ENCODE measurements around the gene LRRC56. TPM values are rescaled to one million over a fixed set of nuclear protein-coding genes. Genes with fewer than 3 reads are reported as not detected.

Gene LRRC56
- total and polyA plus RNA-seq, 9 of the 15 experiments (the other 6 are each of a cell fraction or from before 2014, with no cell fraction given): 0.03 to 4.5 (median 1.0) TPM; not detected in 1

DNA sequence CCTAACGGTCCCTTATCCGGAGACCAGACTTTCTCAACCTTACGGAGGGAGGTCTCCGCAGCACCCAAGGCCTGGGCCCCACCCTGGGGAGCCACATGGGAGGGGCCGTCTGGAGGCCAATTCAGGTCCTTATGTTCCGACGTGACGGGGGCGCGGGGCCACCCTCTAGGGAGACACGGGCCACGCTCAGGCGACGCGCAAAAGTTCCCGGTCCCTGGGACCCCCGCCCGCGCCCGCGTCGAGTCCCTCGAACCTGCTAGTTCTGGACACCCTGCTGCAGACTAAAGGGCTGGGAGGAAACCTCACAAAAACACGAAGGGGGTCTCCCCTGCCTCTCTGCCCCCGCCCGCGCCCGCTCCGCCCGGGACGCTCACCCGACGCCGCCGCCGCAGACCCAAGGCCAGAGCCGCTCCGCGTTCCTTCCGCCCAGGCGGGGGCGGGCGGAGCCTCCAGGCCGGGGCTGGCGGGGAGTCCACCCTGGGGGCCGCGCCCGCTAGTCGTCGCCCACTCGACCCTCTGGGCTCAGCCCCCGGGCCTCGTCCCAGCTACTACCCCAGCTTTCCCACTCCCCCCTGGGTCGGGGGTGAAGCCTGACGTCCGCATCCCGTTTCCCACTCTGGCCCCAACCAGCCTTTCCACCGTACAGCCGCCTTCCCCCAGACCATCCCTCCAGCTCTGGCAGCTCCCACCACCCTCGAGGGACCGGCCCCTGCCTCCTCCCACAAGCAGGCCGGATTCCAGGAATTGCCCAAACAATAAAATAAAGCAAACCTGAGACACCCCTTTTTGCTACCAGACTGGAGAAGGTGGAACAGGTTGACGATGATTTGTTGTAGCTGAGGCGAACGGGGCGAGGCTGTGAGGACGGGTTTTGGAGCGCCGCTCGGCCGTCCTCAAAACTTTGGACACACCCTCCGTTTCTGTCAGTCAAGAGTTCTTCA, 33.0 kb upstream of the LRRC56 start (continued):
- TF ChIP-seq DACH1 (IDR thresholded peaks at IDR 0.05; ENCODE audit: partially characterized antibody): no peak
- peak; percentile 46 for TF ChIP-seq KDM5B (IDR thresholded peaks at IDR 0.05; ENCODE audit: insufficient replicate concordance, low read depth, low read length)
- no peak for TF ChIP-seq SETDB1 (IDR thresholded peaks at IDR 0.05; ENCODE audit: low read length)
- TF ChIP-seq XRCC4 (IDR thresholded peaks at IDR 0.05; ENCODE audit: extremely low read depth, insufficient read depth, insufficient read length): no peak
- TF ChIP-seq ELF4 (CRISPR knock-in tag; IDR thresholded peaks at IDR 0.05): no peak
- TF ChIP-seq ZC3H11A (IDR thresholded peaks at IDR 0.05; ENCODE audit: low read depth, low read length): no peak
- TF ChIP-seq GABPB2 (CRISPR knock-in tag; conservative IDR thresholded peaks at IDR 0.05): no peak
- TF ChIP-seq ZNF212 (CRISPR knock-in tag; IDR thresholded peaks at IDR 0.05): no peak
- TF ChIP-seq, protein P1, sequence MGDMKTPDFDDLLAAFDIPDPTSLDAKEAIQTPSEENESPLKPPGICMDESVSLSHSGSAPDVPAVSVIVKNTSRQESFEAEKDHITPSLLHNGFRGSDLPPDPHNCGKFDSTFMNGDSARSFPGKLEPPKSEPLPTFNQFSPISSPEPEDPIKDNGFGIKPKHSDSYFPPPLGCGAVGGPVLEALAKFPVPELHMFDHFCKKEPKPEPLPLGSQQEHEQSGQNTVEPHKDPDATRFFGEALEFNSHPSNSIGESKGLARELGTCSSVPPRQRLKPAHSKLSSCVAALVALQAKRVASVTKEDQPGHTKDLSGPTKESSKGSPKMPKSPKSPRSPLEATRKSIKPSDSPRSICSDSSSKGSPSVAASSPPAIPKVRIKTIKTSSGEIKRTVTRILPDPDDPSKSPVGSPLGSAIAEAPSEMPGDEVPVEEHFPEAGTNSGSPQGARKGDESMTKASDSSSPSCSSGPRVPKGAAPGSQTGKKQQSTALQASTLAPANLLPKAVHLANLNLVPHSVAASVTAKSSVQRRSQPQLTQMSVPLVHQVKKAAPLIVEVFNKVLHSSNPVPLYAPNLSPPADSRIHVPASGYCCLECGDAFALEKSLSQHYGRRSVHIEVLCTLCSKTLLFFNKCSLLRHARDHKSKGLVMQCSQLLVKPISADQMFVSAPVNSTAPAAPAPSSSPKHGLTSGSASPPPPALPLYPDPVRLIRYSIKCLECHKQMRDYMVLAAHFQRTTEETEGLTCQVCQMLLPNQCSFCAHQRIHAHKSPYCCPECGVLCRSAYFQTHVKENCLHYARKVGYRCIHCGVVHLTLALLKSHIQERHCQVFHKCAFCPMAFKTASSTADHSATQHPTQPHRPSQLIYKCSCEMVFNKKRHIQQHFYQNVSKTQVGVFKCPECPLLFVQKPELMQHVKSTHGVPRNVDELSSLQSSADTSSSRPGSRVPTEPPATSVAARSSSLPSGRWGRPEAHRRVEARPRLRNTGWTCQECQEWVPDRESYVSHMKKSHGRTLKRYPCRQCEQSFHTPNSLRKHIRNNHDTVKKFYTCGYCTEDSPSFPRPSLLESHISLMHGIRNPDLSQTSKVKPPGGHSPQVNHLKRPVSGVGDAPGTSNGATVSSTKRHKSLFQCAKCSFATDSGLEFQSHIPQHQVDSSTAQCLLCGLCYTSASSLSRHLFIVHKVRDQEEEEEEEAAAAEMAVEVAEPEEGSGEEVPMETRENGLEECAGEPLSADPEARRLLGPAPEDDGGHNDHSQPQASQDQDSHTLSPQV (IDR thresholded peaks at IDR 0.05): peak; percentile 64
- no peak for TF ChIP-seq TAF15 (IDR thresholded peaks at IDR 0.05; ENCODE audit: low read depth, low read length)
- no peak for TF ChIP-seq DIDO1 (tag; IDR thresholded peaks at IDR 0.05; ENCODE audit: low read depth)
- TF ChIP-seq MBD2 (IDR thresholded peaks at IDR 0.05; ENCODE audit: borderline replicate concordance, low read depth): no peak; the same call in 1 of the 2 replicates
- no peak for TF ChIP-seq CHD4 (IDR thresholded peaks at IDR 0.05; ENCODE audit: insufficient read depth, insufficient replicate concordance, low read depth, low read length, poor library complexity, severe bottlenecking)
- TF ChIP-seq SIN3A (IDR thresholded peaks at IDR 0.05; ENCODE audit: borderline replicate concordance in 2 of 2, control insufficient read depth in 1 of 2, low read depth in 2 of 2, low read length in 2 of 2): peak; percentile 54 to 57; a peak in 2 of 4 replicates
- TF ChIP-seq FOS (IDR thresholded peaks at IDR 0.05; ENCODE audit: extremely low read depth, insufficient read length): no peak
- TF ChIP-seq ZBTB8A (IDR thresholded peaks at IDR 0.05; ENCODE audit: partially characterized antibody): no peak
- no peak for TF ChIP-seq SMARCE1 (IDR thresholded peaks at IDR 0.05)
- TF ChIP-seq, protein P2, sequence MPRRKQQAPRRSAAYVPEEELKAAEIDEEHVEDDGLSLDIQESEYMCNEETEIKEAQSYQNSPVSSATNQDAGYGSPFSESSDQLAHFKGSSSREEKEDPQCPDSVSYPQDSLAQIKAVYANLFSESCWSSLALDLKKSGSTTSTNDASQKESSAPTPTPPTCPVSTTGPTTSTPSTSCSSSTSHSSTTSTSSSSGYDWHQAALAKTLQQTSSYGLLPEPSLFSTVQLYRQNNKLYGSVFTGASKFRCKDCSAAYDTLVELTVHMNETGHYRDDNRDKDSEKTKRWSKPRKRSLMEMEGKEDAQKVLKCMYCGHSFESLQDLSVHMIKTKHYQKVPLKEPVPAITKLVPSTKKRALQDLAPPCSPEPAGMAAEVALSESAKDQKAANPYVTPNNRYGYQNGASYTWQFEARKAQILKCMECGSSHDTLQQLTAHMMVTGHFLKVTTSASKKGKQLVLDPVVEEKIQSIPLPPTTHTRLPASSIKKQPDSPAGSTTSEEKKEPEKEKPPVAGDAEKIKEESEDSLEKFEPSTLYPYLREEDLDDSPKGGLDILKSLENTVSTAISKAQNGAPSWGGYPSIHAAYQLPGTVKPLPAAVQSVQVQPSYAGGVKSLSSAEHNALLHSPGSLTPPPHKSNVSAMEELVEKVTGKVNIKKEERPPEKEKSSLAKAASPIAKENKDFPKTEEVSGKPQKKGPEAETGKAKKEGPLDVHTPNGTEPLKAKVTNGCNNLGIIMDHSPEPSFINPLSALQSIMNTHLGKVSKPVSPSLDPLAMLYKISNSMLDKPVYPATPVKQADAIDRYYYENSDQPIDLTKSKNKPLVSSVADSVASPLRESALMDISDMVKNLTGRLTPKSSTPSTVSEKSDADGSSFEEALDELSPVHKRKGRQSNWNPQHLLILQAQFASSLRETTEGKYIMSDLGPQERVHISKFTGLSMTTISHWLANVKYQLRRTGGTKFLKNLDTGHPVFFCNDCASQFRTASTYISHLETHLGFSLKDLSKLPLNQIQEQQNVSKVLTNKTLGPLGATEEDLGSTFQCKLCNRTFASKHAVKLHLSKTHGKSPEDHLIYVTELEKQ (CRISPR knock-in tag; IDR thresholded peaks at IDR 0.05): no peak
- no peak for TF ChIP-seq NFIX (CRISPR knock-in tag; IDR thresholded peaks at IDR 0.05; ENCODE audit: low read depth)
